ENCODE results near the gene CHMP2B. TPM values are rescaled to one million over a fixed set of nuclear protein-coding genes. Genes with fewer than 3 reads are reported as not detected.

The CHMP2B gene
- total RNA-seq, 1 donor from 2014 or later: 19.6 TPM

DNA sequence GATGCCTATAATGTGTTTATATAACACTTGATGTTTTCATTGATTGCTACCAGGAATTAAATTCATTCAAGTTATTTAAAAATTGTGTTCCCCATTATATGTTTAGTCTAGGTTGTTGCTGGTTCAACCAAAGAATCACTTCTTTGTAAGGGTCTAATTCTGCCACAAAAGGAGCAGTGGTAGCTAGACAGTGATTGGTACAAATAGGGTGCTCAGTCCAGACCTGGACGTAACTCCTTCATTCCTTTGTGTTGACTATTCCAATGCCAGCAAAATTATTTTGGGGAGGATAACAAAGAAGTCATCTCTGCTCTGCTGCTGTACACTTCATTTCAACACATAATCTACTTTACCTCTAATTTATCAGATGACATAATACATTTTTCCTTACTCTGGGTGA is 1.2 kb downstream of the CHMP2B start:
- Mint-ChIP-seq H3K27ac (ENCODE audit: unreplicated experiment) (no peak overlapping the region), H3K9me3 (no peaks in the 10 kb centered on the region), H3K27me3 (ENCODE audit: low read depth) (peaks cover 15% of the 10 kb centered on the region), H3K4me1 (peaks cover 17% of the 10 kb centered on the region), H3K36me3 (ENCODE audit: low read depth) (no peaks in the 10 kb centered on the region), H3K4me3 (peak overlapping the region; percentile 99)
- TF ChIP-seq, protein P1, sequence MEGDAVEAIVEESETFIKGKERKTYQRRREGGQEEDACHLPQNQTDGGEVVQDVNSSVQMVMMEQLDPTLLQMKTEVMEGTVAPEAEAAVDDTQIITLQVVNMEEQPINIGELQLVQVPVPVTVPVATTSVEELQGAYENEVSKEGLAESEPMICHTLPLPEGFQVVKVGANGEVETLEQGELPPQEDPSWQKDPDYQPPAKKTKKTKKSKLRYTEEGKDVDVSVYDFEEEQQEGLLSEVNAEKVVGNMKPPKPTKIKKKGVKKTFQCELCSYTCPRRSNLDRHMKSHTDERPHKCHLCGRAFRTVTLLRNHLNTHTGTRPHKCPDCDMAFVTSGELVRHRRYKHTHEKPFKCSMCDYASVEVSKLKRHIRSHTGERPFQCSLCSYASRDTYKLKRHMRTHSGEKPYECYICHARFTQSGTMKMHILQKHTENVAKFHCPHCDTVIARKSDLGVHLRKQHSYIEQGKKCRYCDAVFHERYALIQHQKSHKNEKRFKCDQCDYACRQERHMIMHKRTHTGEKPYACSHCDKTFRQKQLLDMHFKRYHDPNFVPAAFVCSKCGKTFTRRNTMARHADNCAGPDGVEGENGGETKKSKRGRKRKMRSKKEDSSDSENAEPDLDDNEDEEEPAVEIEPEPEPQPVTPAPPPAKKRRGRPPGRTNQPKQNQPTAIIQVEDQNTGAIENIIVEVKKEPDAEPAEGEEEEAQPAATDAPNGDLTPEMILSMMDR (conservative IDR thresholded peaks at IDR 0.05): no peak
- DNase-seq (ENCODE audit: low read depth, low spot score): no peak

DNA sequence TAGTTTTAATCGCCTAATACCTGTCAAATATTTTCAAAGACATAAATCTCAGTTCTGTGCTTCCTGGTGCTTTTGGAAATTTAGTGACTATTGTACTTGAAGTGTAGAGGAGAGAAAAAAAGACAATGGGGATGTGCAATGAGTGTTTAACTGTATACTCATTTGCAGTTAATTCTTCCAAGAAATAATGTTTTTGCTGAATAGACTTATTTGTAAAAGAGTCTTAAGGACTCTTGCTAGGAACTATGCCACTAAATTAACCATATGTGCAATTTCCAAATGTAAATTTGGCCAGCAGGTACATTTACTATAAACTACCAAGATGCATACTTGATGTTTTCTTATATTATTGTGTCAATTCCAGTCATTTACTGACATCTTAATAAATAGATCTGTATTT is 2.0 kb downstream of the CHMP2B start:
- Mint-ChIP-seq H3K36me3 (ENCODE audit: low read depth) (no peaks in the 10 kb centered on the region), H3K27ac (ENCODE audit: unreplicated experiment) (no peak overlapping the region), H3K4me3 (peak overlapping the region; percentile 99), H3K27me3 (ENCODE audit: low read depth) (peaks cover 15% of the 10 kb centered on the region), H3K4me1 (peaks cover 17% of the 10 kb centered on the region), H3K9me3 (no peaks in the 10 kb centered on the region)
- TF ChIP-seq, protein P1 (conservative IDR thresholded peaks at IDR 0.05): no peak
- DNase-seq (ENCODE audit: low read depth, low spot score): no peak

DNA sequence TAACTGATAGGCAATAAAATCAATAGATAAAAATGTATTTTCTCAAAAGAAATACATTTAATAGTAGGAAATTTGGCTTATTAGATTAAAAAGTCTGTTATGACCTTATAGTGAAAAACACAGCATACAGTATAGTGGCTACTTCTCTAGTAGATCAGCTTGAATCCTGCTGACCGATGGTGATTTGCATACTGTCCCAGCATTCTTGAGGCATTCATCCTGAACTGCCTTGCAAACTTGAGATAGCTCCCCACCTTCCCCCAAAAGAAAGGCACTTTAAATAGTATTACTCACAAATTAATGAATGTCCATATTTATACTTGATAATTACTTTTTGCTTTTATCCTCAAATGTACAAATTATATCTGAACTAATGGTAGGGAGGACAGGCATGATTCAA is 6.7 kb downstream of the CHMP2B start:
- Mint-ChIP-seq H3K27ac (ENCODE audit: unreplicated experiment) (no peak overlapping the region), H3K36me3 (ENCODE audit: low read depth) (no peaks in the 10 kb centered on the region), H3K4me1 (peaks cover 4% of the 10 kb centered on the region), H3K9me3 (no peaks in the 10 kb centered on the region), H3K27me3 (ENCODE audit: low read depth) (no peaks in the 10 kb centered on the region), H3K4me3 (no peak overlapping the region)
- TF ChIP-seq, protein P1 (conservative IDR thresholded peaks at IDR 0.05): no peak
- no peak for DNase-seq (ENCODE audit: low read depth, low spot score)

DNA sequence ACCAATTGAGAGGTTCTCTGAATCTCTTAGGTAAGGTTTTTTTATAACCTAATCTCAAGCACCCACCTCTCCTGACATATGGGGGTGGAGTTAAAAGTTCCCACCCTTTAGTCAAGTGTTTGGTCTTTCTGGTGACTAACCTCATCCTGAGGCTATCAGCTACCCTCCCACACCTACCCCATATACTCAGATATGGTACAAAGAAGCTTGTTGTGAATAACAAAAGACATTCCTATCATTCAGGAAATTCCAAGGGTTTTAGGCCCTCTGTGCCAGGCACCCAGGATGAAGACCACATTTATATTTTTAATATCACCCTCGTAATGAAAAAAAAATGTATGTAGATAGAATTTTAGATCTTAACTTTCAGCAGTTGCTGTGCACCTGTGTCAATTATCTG is 9.0 kb downstream of the CHMP2B start:
- peaks cover 2% of the 10 kb centered on the region for H3K36me3 Mint-ChIP-seq (ENCODE audit: low read depth)
- H3K4me1 Mint-ChIP-seq: no peaks in the 10 kb centered on the region
- H3K27ac Mint-ChIP-seq (ENCODE audit: unreplicated experiment): no peak overlapping the region
- H3K9me3 Mint-ChIP-seq: no peaks in the 10 kb centered on the region
- no peaks in the 10 kb centered on the region for H3K27me3 Mint-ChIP-seq (ENCODE audit: low read depth)
- no peak overlapping the region for H3K4me3 Mint-ChIP-seq
- no peak for DNase-seq (ENCODE audit: low read depth, low spot score)
- TF ChIP-seq, protein P1 (conservative IDR thresholded peaks at IDR 0.05): no peak

DNA sequence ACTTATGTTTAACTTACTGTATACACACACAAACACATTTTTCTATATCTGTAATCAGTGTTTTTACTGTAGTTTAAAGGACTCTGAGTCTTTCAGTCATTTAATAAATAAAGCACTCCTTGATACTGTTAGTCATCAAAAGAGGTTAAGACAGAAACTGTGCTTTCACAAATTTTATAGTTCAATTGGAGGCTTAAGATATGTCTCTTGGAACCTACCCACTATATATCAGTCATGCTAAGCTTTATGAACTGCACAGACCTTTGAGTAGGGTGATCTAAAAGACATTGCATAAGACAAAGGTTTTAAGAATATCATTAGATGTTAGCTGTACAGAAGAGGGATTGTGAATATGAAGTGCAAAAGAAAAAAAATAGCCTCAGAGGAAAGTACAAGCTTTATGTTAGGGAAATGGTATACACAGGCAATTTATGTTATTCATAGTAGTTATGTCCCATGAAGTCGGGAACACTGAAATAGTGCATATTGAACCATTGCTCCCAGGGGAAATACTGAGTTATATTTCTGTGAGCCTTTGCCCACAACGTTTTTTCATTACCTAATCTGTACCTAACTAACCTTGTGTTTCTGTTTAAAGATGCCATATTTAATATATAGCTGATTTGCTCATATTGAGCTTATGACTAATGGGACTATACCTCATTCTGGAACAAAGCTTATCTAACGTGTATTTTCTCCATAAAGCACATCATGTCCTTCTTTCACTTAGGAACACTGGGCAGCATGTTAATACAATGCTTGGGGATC is 19.7 kb downstream of the CHMP2B start:
- Mint-ChIP-seq H3K4me3 (no peak overlapping the region), H3K27me3 (ENCODE audit: low read depth) (no peaks in the 10 kb centered on the region), H3K9me3 (no peaks in the 10 kb centered on the region), H3K27ac (ENCODE audit: unreplicated experiment) (no peak overlapping the region), H3K4me1 (no peaks in the 10 kb centered on the region), H3K36me3 (ENCODE audit: low read depth) (no peaks in the 10 kb centered on the region)
- TF ChIP-seq, protein P1 (conservative IDR thresholded peaks at IDR 0.05): no peak
- no peak for DNase-seq (ENCODE audit: low read depth, low spot score)
